Kidney (tissue), 14 donors: ENCODE data around the gene PXYLP1. TPM values are rescaled to one million over a fixed set of nuclear protein-coding genes. Genes with fewer than 3 reads are reported as not detected.

Source experiments
- DNase-seq, 5 donors: peaks; one replicate each; pipeline ENCODE4 v3.0.0-alpha.2; 2013 to 2020
- FAIRE-seq: peaks from 2 replicates; lab custom pipeline; 2012; peaks lifted over from hg19 to GRCh38; lab: Jason Lieb, UNC
- H3K27ac ChIP-seq, 2 donors: one replicate each; pipeline ENCODE4 v1.7.0; 2013; ENCODE audit warnings: low read depth in 2 of 2, low read length in 2 of 2, inconsistent platforms in 1 of 2
- H3K27me3 ChIP-seq: one replicate; pipeline ENCODE4 v1.7.1; 2013; ENCODE audit warnings: low read length, inconsistent platforms; ENCODE audit not compliant: control insufficient read depth, insufficient read depth
- H3K36me3 ChIP-seq, 3 donors: one replicate each; pipeline versions ENCODE4 v1.7.0 to v1.7.1; 2013; ENCODE audit warnings: low read length in 3 of 3, control low read depth in 1 of 3, inconsistent platforms in 1 of 3; ENCODE audit not compliant: insufficient read depth in 3 of 3, control insufficient read depth in 2 of 3
- H3K4me1 ChIP-seq, 3 donors: one replicate each; pipeline versions ENCODE4 v1.7.0 to v1.7.1; 2013; ENCODE audit warnings: low read length in 3 of 3, inconsistent platforms in 1 of 3, low read depth in 1 of 3; ENCODE audit not compliant: control insufficient read depth in 2 of 3, insufficient read depth in 2 of 3
- H3K4me3 ChIP-seq, 3 donors: one replicate each; pipeline versions ENCODE4 v1.7.0 to v1.8.1; 2013; ENCODE audit warnings: low read length in 3 of 3, control low read depth in 1 of 3, inconsistent platforms in 1 of 3
- H3K9ac ChIP-seq, 3 donors: one replicate each; pipeline versions ENCODE4 v1.7.0 to v1.7.1; 2013; ENCODE audit warnings: low read length in 3 of 3, control low read depth in 1 of 3, inconsistent platforms in 1 of 3
- H3K9me3 ChIP-seq, 3 donors: one replicate each; pipeline versions ENCODE4 v1.7.0 to v1.7.1; 2013; ENCODE audit warnings: low read length in 3 of 3, control low read depth in 1 of 3, inconsistent platforms in 1 of 3; ENCODE audit not compliant: control insufficient read depth in 2 of 3, insufficient read depth in 1 of 3
- CTCF ChIP-seq: IDR thresholded peaks from 3 replicates; pipeline ENCODE4 v1.5.1; 2012; ENCODE audit warnings: mild to moderate bottlenecking, moderate library complexity, borderline replicate concordance; ENCODE audit not compliant: insufficient read depth; ENCODE audit errors: extremely low read depth
- intact Hi-C: fragments of 100-400 bp; cut with DNase I; formaldehyde crosslinking; loops from one replicate; pipeline ENCODE4 v1.11.1; 2022
- polyA plus RNA-seq: library from polyadenylated mRNA; stranded (reverse); fragments of 350-450 nt; fragmentation: Illumina TruSeq; extraction: RNeasy Lipid Tissue Mini Kit (QIAGEN cat#74804); gene quantifications from one replicate; pipeline ENCODE4 v1.2.3, GENCODE V29; 2014; ENCODE audit warnings: low read depth, low replicate concordance; ENCODE audit not compliant: insufficient read depth
- total RNA-seq: library from RNA; stranded (reverse); fragmentation: NEBNext Ultra II Directional; extraction: Animal tissue kit (Norgen Biotek cat#: 25700); gene quantifications from one replicate; pipeline ENCODE4 v1.2.1, GENCODE V29; 2021
- donor health status: control.
- donor health status: control.
- donor health status: control.
- donor health status: control.
- donor health status: control.
- donor health status: DM: yes; HTN: yes; CAD: no.
- donor health status: Normal renal cell carcinoma (clear cell type).

The PXYLP1 gene
- total and polyA plus RNA-seq, 2 donors from 2014 or later: 5.4 to 11.9 TPM

DNA sequence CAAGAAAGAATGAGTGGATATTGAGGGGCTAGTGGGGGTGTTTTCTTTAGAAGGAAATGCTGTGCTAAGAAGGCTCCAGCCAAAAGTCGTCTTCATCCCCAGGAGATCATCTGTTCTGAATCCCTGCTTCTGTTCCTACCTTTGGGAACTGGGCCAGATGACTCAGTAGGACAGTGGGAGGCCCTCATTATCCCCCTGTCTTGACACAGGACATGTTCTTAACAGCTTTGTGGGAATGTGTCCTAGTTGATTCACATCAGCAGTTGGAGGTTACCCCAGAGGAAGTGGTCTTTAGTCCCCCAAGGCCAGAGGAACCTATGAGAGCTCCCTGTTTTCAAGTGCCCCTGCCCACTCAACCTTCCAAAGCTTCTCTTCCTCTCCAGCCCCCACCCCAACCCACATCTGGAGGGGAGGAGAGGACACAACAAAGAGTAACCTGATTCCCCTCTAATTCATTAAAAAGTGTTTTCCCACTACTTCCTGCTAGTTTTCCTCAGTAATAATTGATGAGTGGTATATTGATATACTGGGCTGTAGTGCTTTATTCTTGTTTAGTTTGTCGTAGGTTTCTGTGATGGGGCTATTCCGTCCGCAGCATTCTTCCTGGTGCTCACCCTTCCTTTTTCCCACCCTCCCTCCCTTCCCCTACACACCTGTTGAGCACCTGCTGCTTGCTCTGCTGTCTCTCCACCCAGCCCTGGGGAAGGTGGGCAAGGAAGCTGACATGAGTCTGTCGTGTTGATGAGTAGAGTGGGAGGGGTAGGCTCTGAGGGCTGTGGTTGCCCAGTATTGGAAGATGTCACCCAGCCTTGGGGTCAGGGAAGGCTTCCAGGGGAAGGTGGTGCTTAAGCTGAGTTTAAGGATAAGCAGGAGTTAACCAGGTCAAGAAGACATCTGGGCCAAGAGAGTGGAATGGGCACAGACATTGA is 9.3 kb downstream of the PXYLP1 start:
- H3K27me3 ChIP-seq: no peaks in the 10 kb centered on the region
- H3K9me3 ChIP-seq: no peaks in the 10 kb centered on the region
- peak overlapping the region in 1 of 2 donors; percentile 69 for H3K27ac ChIP-seq
- DNase-seq (no peak), FAIRE-seq (no peak)
- H3K4me1 ChIP-seq: peaks cover 0 to 39% (median 12%) of the 10 kb centered on the region in 3 donors
- H3K4me3 ChIP-seq: no peak overlapping the region
- H3K36me3 ChIP-seq: no peaks in the 10 kb centered on the region
- no peak overlapping the region for H3K9ac ChIP-seq
- intact Hi-C loops: no loop called here
- no peak for TF ChIP-seq CTCF

DNA sequence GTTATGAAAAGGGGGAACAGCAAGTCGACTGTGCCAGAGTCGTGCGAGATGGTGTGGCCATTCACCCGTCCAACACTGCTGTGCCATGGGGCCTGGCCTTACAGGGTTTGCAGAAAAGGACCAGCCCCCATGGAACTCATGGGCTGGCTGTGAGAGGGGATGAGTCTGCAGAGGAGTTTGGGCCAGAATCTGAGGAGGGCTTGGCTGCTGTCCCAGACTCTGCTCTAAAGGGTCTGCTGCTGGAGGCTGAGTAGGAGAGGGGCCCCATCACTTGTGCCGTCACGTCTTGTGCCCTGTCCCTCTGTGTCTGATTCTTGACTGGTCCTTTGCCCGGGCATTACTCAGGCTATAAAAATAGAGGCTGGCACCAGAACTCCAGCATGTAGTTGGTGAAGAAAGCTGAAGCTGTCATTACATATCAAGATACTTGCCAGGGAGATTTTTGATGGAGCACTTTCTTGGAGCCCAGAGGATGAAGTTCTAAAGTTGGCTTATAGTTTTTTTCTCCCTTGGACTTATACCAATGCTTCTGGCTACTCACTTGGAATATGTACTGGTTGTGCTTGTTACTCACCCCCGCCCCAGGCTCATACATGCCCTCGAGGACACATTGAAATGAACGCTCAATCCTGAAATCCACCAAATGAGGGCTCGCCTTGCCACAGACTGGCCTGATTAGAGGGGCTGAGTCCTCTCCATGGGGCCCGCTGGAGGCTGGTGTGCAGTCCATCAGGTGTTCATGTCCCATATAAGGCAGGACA is 10.2 kb downstream of the PXYLP1 start:
- Histone ChIP-seq H3K9ac (no peak overlapping the region), H3K4me1 (peaks cover 0 to 36% (median 17%) of the 10 kb centered on the region in 3 donors), H3K9me3 (no peaks in the 10 kb centered on the region), H3K36me3 (no peaks in the 10 kb centered on the region), H3K27ac (peak overlapping the region; percentile 38 to 69), H3K4me3 (no peak overlapping the region), H3K27me3 (no peaks in the 10 kb centered on the region)
- intact Hi-C loops: no loop called here
- no peak for TF ChIP-seq CTCF
- FAIRE-seq (no peak), DNase-seq (no peak)

GRCh38 chr3:141242377-141243092 is 10.9 kb downstream of the PXYLP1 start:
- Histone ChIP-seq H3K9me3 (no peaks in the 10 kb centered on the region), H3K27ac (peak overlapping the region; percentile 38 to 69)
- intact Hi-C loops: no loop called here

More at GRCh38 chr3:141242377-141243092, 10.9 kb downstream of the PXYLP1 start:
- Histone ChIP-seq H3K4me1 (peaks cover 0 to 39% (median 18%) of the 10 kb centered on the region in 3 donors), H3K4me3 (no peak overlapping the region), H3K27me3 (no peaks in the 10 kb centered on the region), H3K36me3 (no peaks in the 10 kb centered on the region), H3K9ac (no peak overlapping the region)
- DNase-seq (peak in 3 of 5 donors; percentile 30 to 55 (median 36)), FAIRE-seq (no peak)
- TF ChIP-seq CTCF: no peak
